Fibroblast of villous mesenchyme (primary cell): ENCODE data around the gene TFE3. TPM values are rescaled to one million over a fixed set of nuclear protein-coding genes. Genes with fewer than 3 reads are reported as not detected.

Experiments
- DNase-seq: peaks from one replicate; pipeline ENCODE4 v3.0.0-alpha.2; 2010; ENCODE audit warnings: low read depth
- H3K4me3 ChIP-seq: 2 replicates; pipeline ENCODE4 v1.5.1; 2011; ENCODE audit warnings: low read depth, mild to moderate bottlenecking, low read length
- total RNA-seq: library from RNA; depleted of rRNA; stranded (reverse); fragments of >200 nt; gene quantifications from 2 replicates; pipeline ENCODE4 v1.2.3, GENCODE V29; 2012
- TF ChIP-seq, protein P1 (sequence below): IDR thresholded peaks from 2 replicates; pipeline ENCODE4 v1.5.1; 2012; ENCODE audit warnings: low read depth, mild to moderate bottlenecking, low read length; ENCODE audit not compliant: insufficient read depth

TFE3 gene
- total RNA-seq, 1 donor: 37.1 TPM

DNA sequence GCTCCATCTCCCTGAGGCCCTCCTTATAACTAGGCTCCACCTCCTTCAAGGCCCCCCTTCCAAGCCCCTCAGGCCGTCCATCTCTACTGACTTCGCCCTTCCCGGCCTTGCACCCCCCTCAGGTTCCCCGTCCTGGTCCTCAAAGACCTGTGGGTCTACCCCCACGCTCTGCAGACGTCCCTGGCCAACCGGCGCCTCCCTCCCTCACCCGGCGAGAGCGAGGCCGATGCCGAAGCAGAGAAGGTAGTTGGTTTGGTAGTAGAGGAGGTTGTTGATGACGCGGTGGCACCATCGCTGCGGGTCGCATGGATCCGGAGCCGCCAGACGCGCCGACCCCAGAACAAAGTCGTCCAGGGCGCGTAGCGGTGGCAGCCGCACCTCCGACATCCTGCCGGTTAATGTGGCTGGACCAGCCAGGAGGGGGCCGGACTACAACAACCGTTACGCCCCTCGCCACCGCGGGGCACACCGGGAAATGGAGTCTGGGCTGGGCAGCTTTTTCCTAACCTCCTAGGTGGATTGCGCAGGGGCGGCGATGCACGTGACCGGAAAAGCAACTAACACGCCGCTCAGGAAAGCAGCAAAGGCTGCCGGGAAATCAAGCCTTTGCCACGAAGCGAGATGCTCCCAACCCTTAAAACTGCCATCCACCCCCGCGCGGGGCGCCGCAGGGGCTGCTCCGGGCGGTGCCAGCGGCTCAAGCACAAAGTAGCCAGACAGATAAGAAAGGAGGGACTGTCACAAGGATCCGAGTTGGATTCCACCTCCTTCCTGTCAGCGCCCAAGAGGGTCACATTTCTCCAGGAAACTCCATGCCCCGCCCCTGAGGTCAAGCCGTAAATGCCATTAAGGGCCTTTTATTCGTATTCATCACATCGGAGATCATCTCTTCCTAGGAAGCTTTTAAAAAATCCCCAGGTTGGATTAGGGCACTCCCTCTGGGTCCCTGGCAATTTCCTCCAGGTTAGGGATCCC lies 30.7 kb upstream of the TFE3 start, which contains the start of gene PRAF2:
Gene PRAF2 (minus strand): TSS at position 402 of the 975 bp plus-strand sequence. CDS start 15 bp downstream, at position 387.
- peak; percentile 92 for DNase-seq
- TF ChIP-seq, protein P1, sequence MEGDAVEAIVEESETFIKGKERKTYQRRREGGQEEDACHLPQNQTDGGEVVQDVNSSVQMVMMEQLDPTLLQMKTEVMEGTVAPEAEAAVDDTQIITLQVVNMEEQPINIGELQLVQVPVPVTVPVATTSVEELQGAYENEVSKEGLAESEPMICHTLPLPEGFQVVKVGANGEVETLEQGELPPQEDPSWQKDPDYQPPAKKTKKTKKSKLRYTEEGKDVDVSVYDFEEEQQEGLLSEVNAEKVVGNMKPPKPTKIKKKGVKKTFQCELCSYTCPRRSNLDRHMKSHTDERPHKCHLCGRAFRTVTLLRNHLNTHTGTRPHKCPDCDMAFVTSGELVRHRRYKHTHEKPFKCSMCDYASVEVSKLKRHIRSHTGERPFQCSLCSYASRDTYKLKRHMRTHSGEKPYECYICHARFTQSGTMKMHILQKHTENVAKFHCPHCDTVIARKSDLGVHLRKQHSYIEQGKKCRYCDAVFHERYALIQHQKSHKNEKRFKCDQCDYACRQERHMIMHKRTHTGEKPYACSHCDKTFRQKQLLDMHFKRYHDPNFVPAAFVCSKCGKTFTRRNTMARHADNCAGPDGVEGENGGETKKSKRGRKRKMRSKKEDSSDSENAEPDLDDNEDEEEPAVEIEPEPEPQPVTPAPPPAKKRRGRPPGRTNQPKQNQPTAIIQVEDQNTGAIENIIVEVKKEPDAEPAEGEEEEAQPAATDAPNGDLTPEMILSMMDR: no peak
- H3K4me3 ChIP-seq: peak within 1 kb of the TSS; percentile 78

- TF ChIP-seq, protein P1: no peak
- H3K4me3 ChIP-seq: peak overlapping the region; percentile 78
- DNase-seq: peak; percentile 2
Measured at GRCh38 chrX:49072712-49073095, 29.5 kb upstream of the TFE3 start.

DNA sequence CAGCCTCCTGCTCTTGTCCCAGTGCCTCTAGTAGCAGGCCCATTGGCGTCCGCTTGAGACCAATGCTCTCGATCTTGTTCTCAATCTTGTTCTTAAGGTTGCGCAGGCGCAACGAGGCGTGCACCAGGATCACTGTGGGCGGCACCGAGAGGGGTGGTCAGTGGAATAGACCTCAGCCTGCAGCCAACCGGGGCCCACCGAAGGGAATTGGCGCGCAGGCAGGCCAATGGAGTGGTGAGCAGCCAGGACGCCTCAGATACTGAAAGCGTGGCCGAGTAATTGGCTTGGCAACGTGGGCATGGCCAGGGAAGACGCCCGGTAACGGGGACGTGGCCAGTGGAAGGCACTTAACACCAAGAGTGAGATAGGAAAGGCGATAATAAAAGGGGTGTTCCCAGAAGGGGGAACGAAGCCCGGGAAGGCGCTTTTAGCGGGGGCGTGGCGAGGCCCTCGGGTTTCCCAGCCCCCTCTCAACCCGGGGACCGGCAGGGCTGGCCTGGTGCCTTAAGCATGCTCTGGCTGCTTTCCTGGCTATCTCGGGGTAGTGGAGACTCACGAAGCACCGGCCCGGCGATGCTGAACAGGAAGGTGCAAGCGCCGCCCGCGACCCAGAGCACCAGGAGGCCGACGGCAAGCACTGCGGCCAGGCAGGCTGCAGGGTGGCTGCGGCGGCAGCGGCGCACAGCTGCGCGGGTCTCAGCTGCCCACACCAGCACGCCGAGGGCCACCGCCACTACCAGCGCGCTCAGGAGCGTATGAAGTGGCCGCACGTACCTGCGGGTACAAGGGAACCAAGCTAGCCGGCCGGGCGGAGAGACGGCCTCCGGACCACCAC lies 28.9 kb upstream of the TFE3 start:
- H3K4me3 ChIP-seq: peak overlapping the region; percentile 78
- TF ChIP-seq, protein P1: no peak
- DNase-seq: peak; percentile 80

GRCh38 chrX:49070988-49071387 lies 27.8 kb upstream of the TFE3 start:
- no peak for DNase-seq

GRCh38 chrX:49069038-49069437 lies 25.9 kb upstream of the TFE3 start:
- TF ChIP-seq, protein P1: no peak
- DNase-seq: no peak
- no peak overlapping the region for H3K4me3 ChIP-seq

More at GRCh38 chrX:49070988-49071387, 27.8 kb upstream of the TFE3 start:
- H3K4me3 ChIP-seq: no peak overlapping the region
- TF ChIP-seq, protein P1: no peak

- TF ChIP-seq, protein P1: no peak
- no peak overlapping the region for H3K4me3 ChIP-seq
- DNase-seq: no peak
Measured at GRCh38 chrX:49067285-49068120, 24.3 kb upstream of the TFE3 start.
